Germinal center (tissue), 1 donor: ENCODE measurements around the gene RET.
"Not testable (repeated sequence)": the region's sequence is repeated elsewhere in the genome, so short reads cannot be mapped to it uniquely, and the experiment has no call there.

Source experiments
- DNase-seq: peaks from one replicate; pipeline ENCODE4 v3.0.0; 2012; ENCODE audit warnings: mixed read lengths, low spot score

Gene RET

DNA sequence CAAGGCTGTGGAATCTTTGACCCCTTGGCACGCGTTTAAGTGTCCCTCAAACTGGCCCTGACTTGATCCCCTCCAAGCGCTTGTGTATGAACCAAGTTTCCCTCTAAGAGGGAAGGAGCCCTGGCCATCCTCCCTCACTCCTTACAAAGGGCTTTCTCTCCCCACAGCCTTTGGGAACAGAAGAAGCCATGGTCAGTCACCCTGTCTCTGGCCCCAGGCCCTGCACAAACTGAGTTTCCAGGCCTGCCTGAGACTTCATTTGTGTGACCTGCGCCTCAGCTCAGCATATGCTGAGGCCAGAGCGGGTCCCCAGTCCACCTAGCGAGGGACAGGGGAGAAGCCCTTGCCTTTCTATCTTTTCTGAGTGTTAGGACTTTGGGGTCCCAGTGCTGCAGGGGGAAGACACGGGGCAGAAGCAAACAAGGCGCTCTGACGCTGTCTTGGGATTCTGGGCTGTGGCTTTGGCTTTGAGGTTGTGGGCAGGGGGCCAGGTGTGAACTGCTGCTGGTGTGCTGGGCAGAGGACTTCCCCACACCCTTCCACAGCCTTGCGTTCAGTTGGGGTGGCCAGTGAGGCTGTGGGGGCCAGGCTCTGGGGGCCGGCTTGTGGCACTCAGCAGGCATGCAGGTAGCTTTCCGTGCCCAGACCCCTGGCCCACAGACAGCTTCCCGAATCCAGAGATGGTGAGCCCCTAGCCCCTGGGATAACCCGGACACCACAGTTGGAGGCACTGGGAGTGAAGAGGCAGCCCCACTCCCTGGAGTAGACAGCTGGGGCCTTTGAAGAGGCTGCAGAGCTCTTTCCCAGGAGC, 1.5 kb downstream of the RET start:
- no peak for DNase-seq

DNA sequence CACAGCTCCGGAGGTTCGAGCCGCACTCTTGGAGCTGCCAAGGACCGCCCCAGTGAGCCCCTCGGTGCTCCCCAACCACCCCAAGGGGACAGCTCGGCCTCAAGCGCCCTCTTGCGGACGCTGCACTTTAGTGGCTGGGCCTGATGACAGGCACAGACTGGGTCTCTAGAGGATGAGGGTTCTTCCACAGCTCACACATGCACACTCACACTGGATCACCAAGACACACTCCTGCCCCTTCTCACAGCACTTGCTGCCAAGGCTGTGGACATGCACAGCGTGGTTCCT, 2.1 kb downstream of the RET start:
- DNase-seq = peak; percentile 50

DNA sequence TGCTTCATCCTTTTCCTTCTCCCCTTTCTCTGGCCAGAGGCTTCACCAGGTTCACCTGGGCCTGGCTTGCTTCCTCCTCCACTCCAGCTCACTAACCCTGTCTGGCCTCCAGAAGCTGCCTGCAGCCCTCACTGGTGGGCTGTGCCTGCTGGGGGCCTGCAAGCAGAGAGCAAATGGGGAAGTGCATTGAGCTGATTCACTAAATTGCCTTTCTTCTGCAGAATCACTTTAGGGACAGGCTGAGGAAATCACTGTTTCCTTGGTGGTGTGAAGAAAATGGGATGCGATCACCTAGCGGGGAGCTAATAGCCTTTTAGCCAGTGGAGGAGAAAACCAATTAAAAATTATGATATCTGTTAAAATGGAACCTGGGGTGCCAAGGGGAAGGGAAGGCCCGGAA, 3.0 kb downstream of the RET start:
- DNase-seq = no peak

DNA sequence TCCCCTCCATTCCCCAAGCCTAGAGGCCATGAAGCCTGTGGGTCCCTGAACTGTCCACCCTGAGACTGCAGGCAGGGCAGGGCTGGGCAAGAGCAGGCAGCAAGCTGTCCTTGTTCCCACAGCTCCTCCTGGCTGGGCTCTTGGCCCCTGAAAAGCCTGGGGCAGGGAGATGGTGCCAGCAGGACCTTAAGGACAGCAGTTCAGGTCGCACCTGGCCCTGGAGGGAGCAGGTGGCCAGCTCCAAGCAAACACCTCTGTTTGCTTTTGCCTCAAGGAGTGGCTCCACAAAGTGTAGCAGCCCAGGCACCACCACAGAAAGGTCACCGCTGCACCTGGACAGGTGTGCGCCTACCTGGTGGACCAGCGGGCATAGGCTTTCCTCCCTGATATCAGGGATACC, 5.2 kb downstream of the RET start:
- no peak for DNase-seq

DNA sequence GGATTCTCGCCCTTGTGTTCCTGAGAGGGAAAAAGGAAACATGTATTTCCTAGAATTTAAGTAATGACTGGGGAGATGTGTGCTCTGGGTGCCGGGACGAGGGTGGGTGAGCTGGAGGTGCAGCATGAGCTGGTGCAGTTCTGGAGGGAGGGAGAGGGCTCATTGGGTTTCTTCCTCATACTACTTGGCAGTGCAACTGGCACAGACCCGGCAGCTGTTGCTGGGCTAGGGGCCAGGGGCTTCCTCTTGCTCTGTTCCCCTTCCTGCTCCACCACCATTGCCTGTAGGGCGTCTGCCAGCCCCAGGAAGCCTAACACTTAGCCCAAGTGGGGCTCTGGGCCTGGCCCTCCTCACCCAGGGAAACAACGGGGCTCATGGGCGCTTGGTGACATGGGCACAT, 5.9 kb downstream of the RET start:
- no peak for DNase-seq

DNA sequence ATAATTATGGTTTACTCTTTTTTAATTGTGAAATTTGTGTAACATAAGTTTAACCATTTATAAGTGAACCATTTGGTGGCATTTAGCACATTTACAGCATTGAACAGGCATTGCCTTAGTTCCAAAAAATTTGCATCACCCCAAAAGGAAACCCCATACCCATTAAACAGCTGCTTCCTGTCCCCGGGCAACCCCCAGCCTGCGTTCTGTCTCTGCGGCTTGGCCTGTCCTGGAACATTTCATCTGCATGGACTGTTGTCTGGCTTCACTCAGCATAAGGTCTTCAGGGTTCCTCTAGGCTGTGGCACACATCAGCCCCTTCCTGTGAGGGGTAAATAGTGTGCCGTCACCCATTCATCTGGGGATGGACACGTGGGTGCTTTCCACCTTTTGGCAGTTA, 6.9 kb downstream of the RET start:
- DNase-seq = no peak

DNA sequence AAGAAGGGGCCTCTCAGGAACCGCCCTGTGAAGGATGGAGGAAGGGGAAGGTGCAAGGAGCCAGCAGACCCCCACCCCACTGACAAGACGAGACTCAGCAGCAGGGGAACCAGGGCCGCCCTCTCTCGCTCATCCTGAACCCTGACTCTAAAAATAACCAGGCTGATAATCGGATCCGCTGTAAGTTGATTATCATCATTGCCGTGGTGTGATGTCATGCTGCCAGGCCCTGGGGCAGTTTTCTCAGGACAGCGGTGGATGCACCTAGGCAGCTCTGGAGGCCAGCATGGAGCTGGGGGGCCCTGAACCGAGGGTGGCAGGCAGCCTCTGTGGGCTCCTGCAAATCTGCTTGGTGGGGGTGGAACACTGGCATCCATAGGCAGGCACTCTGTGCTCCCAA, 7.9 kb downstream of the RET start:
- no peak for DNase-seq

DNA sequence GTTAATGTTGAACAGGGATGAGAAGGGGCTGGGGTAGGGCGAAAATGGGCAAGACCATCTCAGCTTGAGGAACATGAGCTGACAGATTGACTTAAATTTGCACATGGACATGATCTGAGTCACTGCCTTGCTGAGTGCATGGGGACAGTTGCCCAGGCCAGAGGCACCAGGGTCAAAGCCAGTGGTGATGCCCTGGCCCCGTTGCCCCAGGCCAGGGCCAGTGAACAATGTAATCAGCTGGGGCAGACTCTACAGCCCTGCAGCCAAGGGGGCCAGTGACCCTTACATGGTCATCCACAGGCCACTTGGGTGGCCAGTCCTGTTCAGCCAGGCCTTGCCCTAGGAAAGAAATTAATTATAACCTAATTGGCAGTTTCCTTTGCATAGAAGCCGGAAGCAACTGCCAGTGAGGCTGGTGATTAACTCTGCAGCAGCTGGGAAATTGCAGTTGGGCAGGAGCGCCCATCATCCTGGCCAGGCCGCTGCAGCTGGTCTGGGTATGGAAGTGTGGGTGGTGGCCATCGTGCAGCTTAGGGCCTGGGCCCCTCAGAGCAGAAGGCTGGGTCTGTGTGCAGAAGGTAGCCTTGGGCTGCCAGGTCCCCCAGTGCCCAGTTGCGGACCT, 9.6 kb downstream of the RET start:
- DNase-seq = no peak

DNA sequence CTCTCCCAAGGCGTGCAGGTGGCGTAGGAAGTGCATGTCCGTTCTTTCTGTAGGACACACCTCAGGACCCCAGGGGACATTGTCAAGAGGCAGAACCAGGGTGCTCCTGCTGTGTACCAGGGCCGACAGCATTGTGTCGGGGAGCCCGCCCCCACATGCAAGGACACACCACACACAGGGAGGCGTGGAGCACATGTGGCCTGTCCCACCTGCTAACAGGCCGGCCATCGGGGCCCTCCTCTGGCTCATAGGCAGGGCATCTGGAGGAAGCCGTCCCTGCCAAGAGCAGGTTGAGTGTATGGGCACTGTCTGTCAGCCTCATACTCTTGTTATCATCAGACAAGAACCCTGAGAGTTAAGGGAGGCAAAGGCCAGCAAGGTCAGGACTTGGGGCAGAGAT, 12.7 kb downstream of the RET start:
- no peak for DNase-seq

DNA sequence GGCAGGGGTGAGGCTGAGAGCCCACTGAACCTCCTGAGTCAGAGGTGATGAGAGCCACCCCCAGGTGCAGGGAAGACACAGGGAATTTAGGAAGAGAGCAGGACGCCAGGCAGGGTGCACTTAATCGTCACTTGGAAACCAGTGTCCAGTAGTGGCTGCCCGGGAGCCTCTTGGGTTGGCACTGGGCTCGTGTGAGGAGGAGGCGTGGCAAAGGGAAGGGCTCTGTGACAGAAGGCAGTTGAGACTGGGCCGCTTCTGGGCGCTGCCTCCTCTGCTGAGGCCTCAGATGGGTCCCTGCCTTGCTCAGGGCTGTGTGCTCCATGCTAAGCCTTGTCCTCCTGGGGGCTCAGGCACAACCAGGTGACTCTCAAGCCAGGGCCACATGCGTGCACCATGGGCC, 13.3 kb downstream of the RET start:
- DNase-seq = no peak

DNA sequence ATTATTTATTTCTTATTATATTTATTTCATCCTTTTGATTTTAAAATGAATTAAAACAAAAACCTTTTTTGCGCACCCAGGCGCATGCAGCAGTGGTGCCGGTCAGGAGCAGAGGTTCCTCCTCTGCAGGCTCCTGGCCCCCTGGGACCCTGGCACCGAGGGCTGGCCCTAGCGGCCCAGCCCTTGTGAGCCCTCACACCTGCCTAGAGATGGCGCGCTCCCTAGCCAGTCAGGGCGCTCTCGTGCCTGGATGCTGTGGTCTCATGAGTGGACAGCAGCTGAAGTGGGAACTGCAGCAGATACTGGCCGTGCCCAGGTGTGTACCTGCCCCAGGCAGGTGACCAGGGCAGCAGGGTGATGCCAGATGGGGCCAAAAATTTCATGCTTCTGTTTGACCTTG, 13.8 kb downstream of the RET start:
- DNase-seq = no peak

DNA sequence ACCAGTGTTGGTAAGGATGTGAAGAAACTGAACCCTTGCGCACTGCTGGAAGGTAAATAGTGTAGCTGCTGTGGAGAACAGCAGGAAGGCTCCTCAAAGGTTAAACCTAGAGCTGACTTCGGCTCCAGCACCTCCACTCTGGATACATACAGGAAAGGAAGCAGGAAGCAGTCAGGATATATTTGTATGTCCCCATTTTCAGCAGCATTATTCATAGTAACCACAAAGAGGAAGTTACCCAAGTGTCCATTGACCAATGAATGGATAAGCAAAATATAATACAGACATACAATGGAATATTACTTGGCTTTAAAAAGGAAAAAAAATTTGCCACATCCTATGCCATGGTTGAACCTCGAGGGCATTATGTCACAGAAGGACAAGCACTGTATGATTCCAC, 15.0 kb downstream of the RET start:
- DNase-seq = no peak

DNA sequence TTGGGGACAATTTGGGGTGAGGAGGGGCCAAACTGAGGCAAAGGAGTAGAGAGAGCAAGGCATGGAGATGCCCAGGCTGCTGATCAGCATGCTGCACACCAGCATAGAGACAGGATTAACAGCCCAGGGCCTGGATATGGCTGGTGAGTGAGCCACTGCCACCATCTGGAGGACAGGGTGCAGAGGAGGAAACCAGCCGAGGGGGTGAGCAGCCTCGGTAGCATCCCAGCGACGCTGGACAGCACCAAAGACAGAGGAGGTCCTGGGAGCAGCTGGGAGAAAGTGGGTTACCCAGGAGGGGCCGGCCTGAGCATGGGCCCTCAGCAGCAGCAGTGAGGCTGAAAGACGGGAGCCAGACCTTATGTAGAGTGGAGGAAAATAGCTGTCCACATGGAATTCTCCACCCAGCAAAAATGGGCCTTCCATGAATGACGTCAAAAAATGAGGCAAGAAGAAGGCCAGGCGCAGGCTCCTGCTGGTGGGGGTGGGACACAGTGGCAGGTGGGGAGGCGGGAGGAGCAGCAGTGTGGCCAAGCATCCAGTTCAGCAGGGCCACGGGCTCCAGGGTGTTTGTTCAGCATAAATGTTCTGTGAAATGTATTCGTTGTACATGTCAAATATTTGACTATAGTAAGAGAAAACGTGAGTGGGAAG, 16.7 kb downstream of the RET start:
- no peak for DNase-seq

DNA sequence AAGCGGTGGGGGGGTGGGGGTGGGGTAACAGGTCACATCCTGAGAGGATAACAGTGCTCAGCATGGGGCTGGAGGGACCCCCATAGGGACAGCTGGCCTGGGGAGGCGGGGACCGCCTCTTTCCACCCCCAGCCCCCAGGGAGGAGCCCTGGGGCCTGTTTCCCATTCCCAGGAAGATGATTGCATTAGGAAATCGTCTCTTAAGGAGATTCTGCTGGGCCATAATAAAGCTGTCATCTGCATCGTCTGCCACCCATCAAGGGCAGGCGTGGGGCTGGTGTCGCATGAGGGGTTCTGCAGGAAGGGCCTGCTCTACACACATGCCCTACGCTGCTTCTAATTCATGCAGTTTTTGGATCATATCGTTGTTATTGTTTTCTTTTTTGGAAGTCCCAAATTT, 17.2 kb downstream of the RET start:
- no peak for DNase-seq

DNA sequence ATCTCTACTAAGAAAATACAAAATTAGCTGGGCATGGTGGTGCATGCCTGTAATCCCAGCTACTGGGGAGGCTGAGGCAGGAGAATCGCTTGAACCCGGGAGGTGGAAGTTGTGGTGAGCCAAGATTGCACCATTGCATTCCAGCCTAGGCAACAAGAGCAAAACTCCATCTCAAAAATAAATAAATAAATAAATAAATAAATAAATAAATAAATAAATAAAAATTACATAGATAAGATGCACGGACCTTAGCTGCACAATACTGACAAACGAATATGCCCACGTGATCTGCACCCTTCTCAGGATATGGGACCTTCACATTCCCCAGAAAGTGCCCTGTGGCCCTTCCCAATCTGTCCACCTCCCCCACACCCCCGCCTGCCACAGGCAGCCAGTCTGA, 22.5 kb downstream of the RET start:
- DNase-seq = not testable (repeated sequence)

DNA sequence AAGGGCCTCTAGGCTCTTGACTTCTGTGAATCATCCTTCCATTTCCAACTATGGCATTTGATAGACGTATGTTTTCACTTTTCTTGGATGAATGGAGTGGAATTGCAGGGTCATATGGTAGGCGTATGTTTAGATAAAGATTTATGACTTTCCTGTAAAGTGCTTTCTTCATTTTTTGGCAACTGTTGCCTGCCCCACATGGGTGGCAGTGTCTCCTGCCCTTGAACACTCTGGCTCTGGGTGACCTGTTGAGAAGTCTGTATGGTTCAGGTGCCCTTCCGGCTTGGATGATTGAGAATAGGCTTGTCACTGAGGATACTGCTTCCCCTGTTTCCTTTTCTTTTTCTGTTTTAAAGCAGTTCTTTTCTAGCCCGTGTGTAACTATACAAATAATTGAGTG, 23.1 kb downstream of the RET start:
- no peak for DNase-seq

DNA sequence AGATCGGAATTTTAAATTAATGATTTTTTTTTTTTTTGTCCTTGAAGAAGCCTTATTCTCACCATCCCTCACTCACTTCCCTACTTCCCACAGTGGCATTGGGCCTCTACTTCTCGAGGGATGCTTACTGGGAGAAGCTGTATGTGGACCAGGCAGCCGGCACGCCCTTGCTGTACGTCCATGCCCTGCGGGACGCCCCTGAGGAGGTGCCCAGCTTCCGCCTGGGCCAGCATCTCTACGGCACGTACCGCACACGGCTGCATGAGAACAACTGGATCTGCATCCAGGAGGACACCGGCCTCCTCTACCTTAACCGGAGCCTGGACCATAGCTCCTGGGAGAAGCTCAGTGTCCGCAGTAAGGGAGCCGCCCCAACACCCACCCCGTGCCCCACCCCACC, 23.5 kb downstream of the RET start:
- DNase-seq = no peak

DNA sequence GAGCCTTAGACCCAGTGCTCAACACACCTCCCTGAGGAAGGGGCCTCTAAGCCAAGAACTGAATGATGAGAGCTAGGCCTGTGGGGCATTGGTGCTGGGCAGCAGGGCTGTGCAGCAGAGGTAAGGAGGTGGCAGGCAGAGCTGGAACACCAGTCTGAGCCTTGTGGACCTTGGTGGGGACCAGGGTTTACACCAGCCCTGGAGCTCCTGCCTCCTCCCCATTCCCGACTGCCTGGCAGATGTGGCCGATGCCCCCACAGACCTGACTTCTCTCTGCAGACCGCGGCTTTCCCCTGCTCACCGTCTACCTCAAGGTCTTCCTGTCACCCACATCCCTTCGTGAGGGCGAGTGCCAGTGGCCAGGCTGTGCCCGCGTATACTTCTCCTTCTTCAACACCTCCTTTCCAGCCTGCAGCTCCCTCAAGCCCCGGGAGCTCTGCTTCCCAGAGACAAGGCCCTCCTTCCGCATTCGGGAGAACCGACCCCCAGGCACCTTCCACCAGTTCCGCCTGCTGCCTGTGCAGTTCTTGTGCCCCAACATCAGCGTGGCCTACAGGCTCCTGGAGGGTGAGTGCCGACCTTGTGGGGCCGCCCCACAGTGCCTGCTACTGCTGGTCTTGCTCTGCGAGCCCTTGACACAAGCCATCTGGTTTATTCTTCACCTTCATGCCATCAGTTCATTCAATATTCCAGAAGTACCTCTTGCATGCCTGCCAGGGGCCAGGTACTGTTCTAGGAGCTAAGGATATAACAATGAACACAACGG, 25.4 kb downstream of the RET start:
- DNase-seq = no peak

DNA sequence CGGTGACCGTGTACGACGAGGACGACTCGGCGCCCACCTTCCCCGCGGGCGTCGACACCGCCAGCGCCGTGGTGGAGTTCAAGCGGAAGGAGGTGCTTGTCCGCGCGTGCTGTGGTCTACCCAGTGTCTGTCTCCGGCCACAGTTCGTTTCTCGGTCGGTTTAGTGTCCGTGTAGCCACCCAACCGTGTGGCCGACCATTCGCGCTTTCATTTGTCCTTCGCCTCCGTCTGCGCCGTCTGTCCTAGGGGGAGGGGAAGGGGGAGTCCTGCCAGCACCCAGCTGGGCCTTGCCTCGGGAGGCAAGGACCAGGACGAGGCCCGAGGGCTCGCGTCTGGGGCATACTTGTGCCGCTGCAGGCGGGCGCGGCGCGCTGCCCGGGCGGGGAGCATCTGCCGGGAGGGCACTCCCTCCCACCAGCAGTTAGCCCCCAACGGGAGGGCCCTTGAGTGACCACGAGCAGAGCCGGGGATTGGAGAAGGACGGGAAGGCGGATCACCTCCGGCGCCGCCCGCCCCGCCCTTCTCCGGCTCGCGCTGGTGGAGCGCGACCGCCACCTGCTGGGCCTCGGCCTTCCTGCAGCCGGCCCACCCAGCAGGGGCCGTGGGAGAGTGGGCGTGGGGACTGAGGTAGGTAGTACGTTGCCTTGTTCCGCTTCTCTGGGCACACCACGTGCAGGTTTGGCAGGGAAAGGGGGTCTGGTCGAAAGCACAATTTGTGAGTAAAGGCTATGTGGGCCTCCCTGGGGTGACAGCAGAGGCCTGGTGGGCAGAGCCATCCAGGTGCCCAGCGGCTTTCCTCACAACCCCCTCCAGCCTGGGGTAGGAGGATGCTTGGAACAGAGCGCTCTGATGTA, 28.5 kb downstream of the RET start:
- DNase-seq = peak; percentile 82

DNA sequence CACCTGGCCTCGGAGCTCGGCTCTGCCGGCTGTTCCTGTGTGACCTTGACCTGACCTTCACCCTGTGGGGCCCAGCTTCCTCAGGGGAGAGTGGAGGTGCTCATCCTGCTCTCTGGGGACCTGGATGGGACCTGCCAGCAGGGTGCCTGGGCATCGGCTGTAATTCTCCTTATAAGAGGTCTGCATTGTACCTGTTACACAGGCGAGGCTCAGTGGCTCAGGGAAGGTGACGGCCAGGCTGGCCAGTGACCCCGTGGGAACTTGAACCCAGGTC, 29.0 kb downstream of the RET start:
- no peak for DNase-seq

DNA sequence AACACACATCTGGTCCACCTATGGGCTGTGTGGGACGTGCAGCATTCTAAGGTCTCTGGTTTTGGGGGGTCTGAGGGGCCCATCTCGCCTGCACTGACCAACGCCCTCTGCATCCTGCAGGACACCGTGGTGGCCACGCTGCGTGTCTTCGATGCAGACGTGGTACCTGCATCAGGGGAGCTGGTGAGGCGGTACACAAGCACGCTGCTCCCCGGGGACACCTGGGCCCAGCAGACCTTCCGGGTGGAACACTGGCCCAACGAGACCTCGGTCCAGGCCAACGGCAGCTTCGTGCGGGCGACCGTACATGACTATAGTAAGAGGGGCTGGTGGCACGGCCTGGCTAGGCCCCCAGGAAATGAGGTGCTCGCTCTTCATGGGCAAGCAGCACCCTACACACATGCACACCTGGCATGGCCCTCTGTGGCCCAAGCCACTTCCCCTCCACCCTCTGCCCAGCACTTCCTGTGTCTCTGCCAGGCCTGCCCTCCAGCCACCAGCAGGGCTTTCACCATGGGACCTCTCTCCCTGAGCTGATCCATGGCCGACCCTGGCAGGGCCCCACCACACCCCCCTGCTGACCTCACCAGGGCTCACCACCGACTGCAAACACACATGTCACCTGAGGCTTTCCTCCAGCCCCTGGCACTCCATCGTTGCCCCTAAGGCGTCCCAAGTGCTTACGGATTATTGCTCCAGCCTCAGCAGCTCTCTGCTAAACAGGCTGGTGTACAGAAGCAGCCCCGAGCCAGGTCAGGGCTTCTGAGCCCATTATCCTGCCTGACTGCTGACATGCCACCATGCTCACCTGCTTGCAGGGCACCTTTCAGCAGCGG, 29.6 kb downstream of the RET start:
- DNase-seq = no peak
